GM23248 (cell line): Measurements from ENCODE around the gene RDH8. TPM values are rescaled to one million over a fixed set of nuclear protein-coding genes. Genes with fewer than 3 reads are reported as not detected.
A peak's percentile ranks its signal among the peaks of the same experiment; 100 is the strongest.

Experiments used
- DNase-seq: peaks from one replicate; pipeline ENCODE4 v3.0.0-alpha.2; 2015
- H2AFZ ChIP-seq: fragments of 200-600 bp; sonication (generic); 2 replicates; pipeline ENCODE4 v1.6.1; 2016; ENCODE audit warnings: antibody characterized with exemption
- H3F3A ChIP-seq: fragments of 200-600 bp; sonication (generic); 2 replicates; pipeline ENCODE4 v1.6.1; 2016; ENCODE audit warnings: mild to moderate bottlenecking, antibody characterized with exemption, mixed run types; ENCODE audit not compliant: insufficient read depth
- H3K27ac ChIP-seq: fragments of 200-600 bp; sonication (generic); 2 replicates; pipeline ENCODE4 v1.5.1; 2016; ENCODE audit warnings: mild to moderate bottlenecking
- H3K27me3 ChIP-seq: fragments of 200-600 bp; sonication (generic); replicated peaks from 2 replicates; pipeline ENCODE4 v1.6.1; 2016; ENCODE audit warnings: mild to moderate bottlenecking; ENCODE audit not compliant: insufficient read depth
- H3K36me3 ChIP-seq: fragments of 200-600 bp; sonication (generic); 2 replicates; pipeline ENCODE4 v1.6.1; 2016; ENCODE audit warnings: low read depth, mild to moderate bottlenecking
- H3K4me1 ChIP-seq: fragments of 200-600 bp; sonication (generic); 2 replicates; pipeline ENCODE4 v1.6.1; 2016; ENCODE audit warnings: mild to moderate bottlenecking; ENCODE audit not compliant: insufficient read depth
- H3K4me2 ChIP-seq: fragments of 200-600 bp; sonication (generic); one replicate; pipeline ENCODE4 v1.6.1; 2016; ENCODE audit warnings: mild to moderate bottlenecking; ENCODE audit not compliant: unreplicated experiment
- H3K4me3 ChIP-seq: fragments of 200-600 bp; sonication (generic); 2 replicates; pipeline ENCODE4 v1.5.1; 2016; ENCODE audit warnings: mild to moderate bottlenecking
- H3K79me2 ChIP-seq: fragments of 200-600 bp; sonication (generic); 2 replicates; pipeline ENCODE4 v1.6.1; 2016; ENCODE audit warnings: mild to moderate bottlenecking; ENCODE audit not compliant: insufficient read depth
- H3K9ac ChIP-seq: fragments of 200-600 bp; sonication (generic); 2 replicates; pipeline ENCODE4 v1.6.1; 2016; ENCODE audit warnings: mild to moderate bottlenecking
- H3K9me2 ChIP-seq: fragments of 200-600 bp; sonication (generic); 2 replicates; pipeline ENCODE4 v1.6.1; 2016; ENCODE audit warnings: mixed run types, mild to moderate bottlenecking, moderate library complexity; ENCODE audit not compliant: insufficient read depth
- H3K9me3 ChIP-seq: fragments of 200-600 bp; sonication (generic); one replicate; pipeline ENCODE4 v1.6.1; 2017; ENCODE audit warnings: low read depth
- H4K20me1 ChIP-seq: fragments of 200-600 bp; sonication (generic); 2 replicates; pipeline ENCODE4 v1.6.0; 2016; ENCODE audit not compliant: insufficient read depth
- EZH2 ChIP-seq: fragments of 200-600 bp; sonication (generic); IDR thresholded peaks from 2 replicates; pipeline ENCODE4 v1.6.1; 2018; ENCODE audit warnings: antibody characterized with exemption, mild to moderate bottlenecking; ENCODE audit not compliant: insufficient read depth, poor library complexity, severe bottlenecking
- EZH2phosphoT487 ChIP-seq: fragments of 200-600 bp; sonication (generic); IDR thresholded peaks from 2 replicates; pipeline ENCODE4 v1.6.1; 2018; ENCODE audit warnings: antibody characterized with exemption, moderate library complexity, mild to moderate bottlenecking, low read depth; ENCODE audit not compliant: insufficient read depth
- WGBS, 2 experiments: methylation state at CpG; one replicate each; pipeline ENCODE4 v1.1.6; 2015 to 2017; ENCODE audit warnings: low lambda C conversion rate in 2 of 2, low coverage in 1 of 2; ENCODE audit errors: missing lambda C conversion rate in 2 of 2; 5-methylcytosine and 5-hydroxymethylcytosine counted together
- in situ Hi-C: fragments of 300-500 bp; cut with MboI; formaldehyde crosslinking; loops from 2 replicates; pipeline ENCODE4 v1.15.0; 2020
- polyA plus RNA-seq: library from polyadenylated mRNA; unstranded; fragments of >200 nt; fragmentation: Nextera tagmentation; extraction: Ambion mirVana; gene quantifications from 2 replicates; pipeline ENCODE4 v1.2.1, GENCODE V29; 2016
- total RNA-seq: library from RNA; depleted of rRNA; stranded (reverse); fragments of >200 nt; shearing (Covaris generic); gene quantifications from 2 replicates; pipeline ENCODE4 v1.2.3, GENCODE V29; 2014

Gene RDH8
- total and polyA plus RNA-seq, 2 experiments from 2014 or later: 0.19 to 0.97 TPM

DNA sequence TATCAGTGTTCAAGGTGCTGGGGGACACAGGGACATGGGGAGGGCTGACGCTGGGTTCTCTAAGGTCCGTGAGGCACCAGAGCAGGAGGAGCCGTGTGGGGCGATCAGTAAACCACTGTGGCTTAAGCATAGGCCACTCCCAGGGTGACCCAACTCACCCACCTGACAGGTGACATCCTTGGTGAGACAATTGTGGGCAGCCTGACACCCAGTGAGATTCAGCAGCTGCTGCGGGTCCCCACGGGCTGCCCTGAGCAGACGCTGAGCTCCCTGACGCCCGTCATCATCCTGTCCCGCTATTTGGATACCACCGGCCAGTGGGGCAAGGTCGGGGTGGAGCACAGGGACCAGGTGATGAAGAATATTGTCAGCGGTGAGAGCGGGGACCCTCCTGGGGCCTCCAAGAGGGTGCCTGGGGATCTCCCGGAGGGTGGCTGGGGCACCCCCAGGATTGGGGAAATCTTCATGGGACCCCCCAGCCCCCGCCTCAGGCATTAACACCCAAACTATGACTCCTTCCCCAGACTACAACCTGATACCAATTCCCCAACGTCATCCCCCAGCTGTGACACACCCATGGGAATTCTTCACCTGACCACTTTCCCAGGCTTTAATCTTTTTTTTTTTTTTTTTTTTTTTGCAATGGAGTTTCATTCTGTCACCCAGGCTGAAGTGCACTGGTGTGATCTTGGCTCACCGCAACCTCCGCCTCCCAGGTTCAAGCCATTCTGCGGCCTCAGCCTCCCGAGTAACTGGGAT lies 39.5 kb downstream of the RDH8 start:
- no peaks in the 10 kb centered on the region for H3K4me1 ChIP-seq
- no peaks in the 10 kb centered on the region for H3K79me2 ChIP-seq
- no peak overlapping the region for H3K27ac ChIP-seq
- no peak overlapping the region for H3K4me2 ChIP-seq
- no peaks in the 10 kb centered on the region for H3K36me3 ChIP-seq
- no peaks in the 10 kb centered on the region for H3K9me3 ChIP-seq
- in situ Hi-C loops: no loop called here
- no peaks in the 10 kb centered on the region for H4K20me1 ChIP-seq
- no peak overlapping the region for H2AFZ ChIP-seq
- no peak overlapping the region for H3K9ac ChIP-seq
- no peaks in the 10 kb centered on the region for H3K27me3 ChIP-seq
- TF ChIP-seq EZH2 (no peak), EZH2phosphoT487 (no peak)
- no peaks in the 10 kb centered on the region for H3K9me2 ChIP-seq
- H3F3A ChIP-seq: no peaks in the 10 kb centered on the region
- no peak for DNase-seq
- WGBS, 2 experiments: 49 to 50% methylated on average over 21 of the region's 21 CpGs
- H3K4me3 ChIP-seq: no peak overlapping the region

DNA sequence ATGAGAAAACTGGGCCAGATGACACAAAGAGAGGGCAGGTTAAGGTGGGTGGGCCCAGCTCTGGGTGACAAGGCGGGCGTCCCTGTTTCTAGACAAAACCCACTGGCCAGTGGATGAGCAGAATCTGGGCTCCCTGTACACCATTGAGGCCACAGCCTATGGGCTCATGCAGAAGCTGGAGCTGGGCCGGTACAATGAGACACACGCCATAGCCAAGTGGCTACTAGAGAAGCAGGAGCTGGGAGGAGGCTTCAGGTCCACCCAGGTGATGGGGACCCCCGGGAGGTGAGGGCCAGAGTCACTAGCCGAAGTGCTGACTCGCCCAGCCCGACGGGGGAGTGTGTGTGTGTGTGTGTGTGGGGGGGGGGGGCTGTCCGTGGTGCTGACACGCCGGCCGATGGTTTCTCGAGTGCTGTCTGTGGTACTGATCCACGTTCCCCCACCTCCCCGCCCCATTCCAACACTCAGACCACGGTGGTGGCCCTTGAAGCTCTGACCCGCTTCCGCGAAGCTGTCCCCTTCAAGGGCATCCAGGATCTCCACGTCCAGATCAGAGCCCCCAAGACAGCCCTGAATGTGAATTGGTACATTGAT lies 48.5 kb downstream of the RDH8 start:
- no peak overlapping the region for H3K27ac ChIP-seq
- no peaks in the 10 kb centered on the region for H3K79me2 ChIP-seq
- H2AFZ ChIP-seq: no peak overlapping the region
- H3K4me2 ChIP-seq: no peak overlapping the region
- H3K4me3 ChIP-seq: no peak overlapping the region
- no peaks in the 10 kb centered on the region for H3K36me3 ChIP-seq
- TF ChIP-seq EZH2phosphoT487 (no peak), EZH2 (no peak)
- no peak overlapping the region for H3K9ac ChIP-seq
- peaks cover 6% of the 10 kb centered on the region; the same call in 1 of the 2 replicates for H3K27me3 ChIP-seq
- 17 to 18% methylated on average over 12 to 21 of the region's 21 CpGs for WGBS, 2 experiments
- in situ Hi-C loops: no loop called here
- H3K9me2 ChIP-seq: no peaks in the 10 kb centered on the region
- no peaks in the 10 kb centered on the region for H4K20me1 ChIP-seq
- no peaks in the 10 kb centered on the region for H3K9me3 ChIP-seq
- DNase-seq: peak; percentile 39
- no peaks in the 10 kb centered on the region for H3F3A ChIP-seq
- no peaks in the 10 kb centered on the region for H3K4me1 ChIP-seq

DNA sequence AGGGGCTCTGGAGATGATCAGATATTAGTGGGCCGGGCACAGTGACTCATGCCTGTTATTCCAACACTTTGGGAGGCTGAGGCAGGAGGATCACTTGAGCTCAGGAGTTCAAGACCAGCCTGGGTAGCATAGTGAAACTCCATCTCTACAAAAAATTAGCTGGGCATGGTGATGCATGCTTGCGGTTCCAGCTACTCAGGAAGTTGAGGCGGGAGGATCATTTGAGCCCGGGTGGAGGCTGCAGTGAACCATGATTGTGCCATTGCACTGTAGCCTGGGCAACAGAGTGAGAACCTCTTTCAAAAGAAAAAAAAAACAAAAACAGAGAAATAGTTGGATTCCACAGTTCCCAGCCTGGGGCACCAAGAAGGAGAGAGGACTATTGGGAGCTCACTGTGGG lies 54.9 kb downstream of the RDH8 start:
- Histone ChIP-seq H3K36me3 (no peaks in the 10 kb centered on the region), H3K27ac (no peak overlapping the region), H3K9me2 (no peaks in the 10 kb centered on the region), H3K4me3 (no peak overlapping the region), H3K4me1 (no peaks in the 10 kb centered on the region), H3K27me3 (no peaks in the 10 kb centered on the region), H3F3A (no peaks in the 10 kb centered on the region), H4K20me1 (no peaks in the 10 kb centered on the region), H3K4me2 (no peak overlapping the region), H3K9ac (no peak overlapping the region), H3K9me3 (no peaks in the 10 kb centered on the region), H2AFZ (no peak overlapping the region), H3K79me2 (no peaks in the 10 kb centered on the region)
- DNase-seq: peak; percentile 7
- no peak for TF ChIP-seq EZH2phosphoT487
- 55 to 56% methylated on average over 4 of the region's 4 CpGs for WGBS, 2 experiments
- in situ Hi-C loops: no loop called here

DNA sequence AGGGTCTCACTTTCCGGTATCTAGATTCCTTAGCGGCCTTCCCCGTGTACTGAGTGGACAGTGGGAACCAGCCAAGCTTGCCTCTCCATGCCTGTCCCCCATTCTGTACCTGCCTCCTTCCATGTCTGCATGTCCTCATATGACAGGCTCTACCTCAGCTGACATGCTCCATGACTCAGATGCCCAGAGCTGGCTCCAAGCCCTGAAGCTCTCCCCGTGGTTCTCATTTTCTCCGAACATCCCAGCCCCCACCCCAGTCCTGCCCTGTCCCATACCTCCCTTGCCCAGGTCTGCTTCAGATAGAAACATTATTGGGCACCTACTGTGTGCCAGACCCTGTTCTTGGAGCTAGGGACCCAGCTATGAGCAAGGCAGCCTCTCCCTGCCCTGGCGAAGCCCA lies 55.8 kb downstream of the RDH8 start:
- DNase-seq: peak; percentile 54
- H3K4me2 ChIP-seq: no peak overlapping the region
- in situ Hi-C loops: no loop called here

More for the DNA sequence above, 55.8 kb downstream of the RDH8 start:
- no peak overlapping the region for H3K9ac ChIP-seq
- H3F3A ChIP-seq: no peaks in the 10 kb centered on the region
- 52 to 62% methylated on average over 6 of the region's 6 CpGs for WGBS, 2 experiments
- H2AFZ ChIP-seq: no peak overlapping the region
- no peaks in the 10 kb centered on the region for H3K9me3 ChIP-seq
- H3K79me2 ChIP-seq: no peaks in the 10 kb centered on the region
- H3K4me1 ChIP-seq: no peaks in the 10 kb centered on the region
- no peak overlapping the region for H3K4me3 ChIP-seq
- H3K27ac ChIP-seq: no peak overlapping the region
- no peaks in the 10 kb centered on the region for H4K20me1 ChIP-seq
- no peaks in the 10 kb centered on the region for H3K36me3 ChIP-seq
- TF ChIP-seq EZH2 (no peak), EZH2phosphoT487 (no peak)
- no peaks in the 10 kb centered on the region for H3K9me2 ChIP-seq
- no peaks in the 10 kb centered on the region for H3K27me3 ChIP-seq
